HepG2 (cell line): ENCODE results near the gene GAS2.

ENCODE experiments used
- EED ChIP-seq: sonication (generic); formaldehyde crosslinking; IDR thresholded peaks from 2 replicates; pipeline ENCODE4 v1.5.0; 2020; ENCODE audit warnings: mild to moderate bottlenecking, missing genetic modification reagents
- JUND ChIP-seq: sonication (generic); formaldehyde crosslinking; IDR thresholded peaks from 2 replicates; pipeline ENCODE4 v1.8.0; 2022; ENCODE audit warnings: mild to moderate bottlenecking, missing genetic modification reagents
- NFRKB ChIP-seq: fragments of 450-650 bp; IDR thresholded peaks from 2 replicates; pipeline ENCODE4 v1.6.1; 2017
- POLR2AphosphoS2 ChIP-seq: IDR thresholded peaks from 2 replicates; pipeline ENCODE4 v1.6.1; 2011; ENCODE audit warnings: low read depth, low read length, improper control_type of control experiment
- ZC3H4 ChIP-seq: sonication (generic); formaldehyde crosslinking; IDR thresholded peaks from 2 replicates; pipeline ENCODE4 v1.4.0; 2020; ENCODE audit warnings: missing genetic modification reagents, borderline replicate concordance
- ZNF776 ChIP-seq: sonication (generic); formaldehyde crosslinking; IDR thresholded peaks from 2 replicates; pipeline ENCODE4 v1.4.0; 2020; ENCODE audit warnings: mild to moderate bottlenecking, missing genetic modification reagents

DNA sequence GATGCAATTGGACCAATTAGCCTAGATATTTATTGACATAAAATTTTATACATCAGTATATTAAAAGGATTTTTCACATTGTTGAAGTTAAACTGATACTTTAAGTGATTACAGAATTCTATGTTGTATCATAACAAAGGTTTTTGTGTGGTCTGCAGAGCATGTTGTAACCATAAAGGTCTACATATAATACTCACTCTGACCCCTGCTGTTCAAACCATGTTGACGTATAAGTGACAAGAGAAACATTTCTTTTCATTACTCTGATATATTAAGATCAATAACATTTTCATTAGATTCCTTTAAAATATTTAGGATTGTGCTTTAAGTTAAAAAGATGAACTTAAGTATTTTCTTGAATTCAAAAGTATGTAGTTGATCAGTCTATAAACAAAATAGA is 63.9 kb downstream of the GAS2 start:
- no peak for TF ChIP-seq ZC3H4 (CRISPR knock-in tag)
- no peak for TF ChIP-seq ZNF776 (CRISPR knock-in tag)
- no peak for TF ChIP-seq JUND
- TF ChIP-seq POLR2AphosphoS2 = no peak
- no peak for TF ChIP-seq NFRKB
- no peak for TF ChIP-seq EED
